ENCODE data around the gene NCKAP5.

GRCh38 chr2:133054297-133054696 lies 514.0 kb downstream of the NCKAP5 start:
- TF ChIP-seq CTCF (IDR thresholded peaks at IDR 0.05 in 2 of 3, conservative IDR thresholded peaks at IDR 0.05 in 1 of 3; ENCODE audit: insufficient read depth in 2 of 3, low read depth in 1 of 3, low read length in 3 of 3) (no peak), POLR2A (conservative IDR thresholded peaks at IDR 0.05) (no peak), ETV5 (CRISPR knock-in tag; IDR thresholded peaks at IDR 0.05; ENCODE audit: low read depth) (no peak), NCOA2 (IDR thresholded peaks at IDR 0.05; ENCODE audit: partially characterized antibody in 2 of 2) (no peak), MYC (IDR thresholded peaks at IDR 0.05; ENCODE audit: low read depth, low read length) (no peak), MYC (CRISPR knock-in tag; IDR thresholded peaks at IDR 0.05; ENCODE audit: borderline replicate concordance, low read depth) (no peak), MAX (CRISPR knock-in tag; IDR thresholded peaks at IDR 0.05) (no peak), TEAD1 (CRISPR knock-in tag; IDR thresholded peaks at IDR 0.05) (no peak)

All from K562 (cell line).